Naive thymus-derived CD4-positive, alpha-beta T cell (primary cell): Measurements from ENCODE around the gene PTPRN2. TPM values are rescaled to one million over a fixed set of nuclear protein-coding genes. Genes with fewer than 3 reads are reported as not detected.
"Not testable (repeated sequence)": the region's sequence is repeated elsewhere in the genome, so short reads cannot be mapped to it uniquely, and the experiment has no call there.

ENCODE experiments used
- ATAC-seq: fragments of 150-1000 bp; cut with Tn5 transposase; 2 replicates; pipeline ENCODE4 v1.10.0; 2021; ENCODE audit warnings: mild to moderate bottlenecking, moderate library complexity
- CTCF ChIA-PET: fragments of 350-600 bp; sonication (Branson Sonifier 250); formaldehyde crosslinking; loops from one replicate; lab custom pipeline; 2021; ENCODE audit warnings: antibody characterized with exemption; lab: Charles Lee
- POLR2A ChIA-PET: fragments of 350-600 bp; sonication (Branson Sonifier 250); formaldehyde crosslinking; loops from one replicate; lab custom pipeline; 2021; ENCODE audit warnings: antibody characterized with exemption, inconsistent platforms; lab: Charles Lee
- DNase-seq, 9 donors: peaks; one replicate each; pipeline versions ENCODE4 v3.0.0 to v3.0.0-alpha.2; 2020 to 2022; ENCODE audit warnings: mixed read lengths in 1 of 9
- H3K27ac ChIP-seq: one replicate; pipeline ENCODE4 v1.7.0; 2013; ENCODE audit warnings: mild to moderate bottlenecking, low read depth, low read length, moderate library complexity
- H3K27me3 ChIP-seq, 2 donors: one replicate each; pipeline ENCODE4 v1.7.0; 2013; ENCODE audit warnings: low read length in 2 of 2, mild to moderate bottlenecking in 2 of 2, moderate library complexity in 2 of 2; ENCODE audit not compliant: control insufficient read depth in 2 of 2, insufficient read depth in 2 of 2
- H3K36me3 ChIP-seq, 3 experiments: 1 replicate in 2 of 3; 2 replicates in 1 of 3; pipeline ENCODE4 v1.7.0; 2013; ENCODE audit warnings: low read length in 3 of 3, mild to moderate bottlenecking in 3 of 3, moderate library complexity in 1 of 3; ENCODE audit not compliant: insufficient read depth in 3 of 3, control insufficient read depth in 2 of 3
- H3K4me1 ChIP-seq, 2 donors: one replicate each; pipeline ENCODE4 v1.7.0; 2013; ENCODE audit warnings: low read length in 2 of 2, mild to moderate bottlenecking in 2 of 2, moderate library complexity in 1 of 2; ENCODE audit not compliant: control insufficient read depth in 2 of 2, insufficient read depth in 2 of 2
- H3K4me3 ChIP-seq: 2 replicates; pipeline ENCODE4 v1.7.0; 2013; ENCODE audit warnings: mild to moderate bottlenecking, low read length
- H3K9me3 ChIP-seq, 3 experiments: 1 replicate in 2 of 3; 2 replicates in 1 of 3; pipeline ENCODE4 v1.7.0; 2013; ENCODE audit warnings: low read length in 3 of 3; ENCODE audit not compliant: control insufficient read depth in 2 of 3
- H3K27ac Mint-ChIP-seq, 9 donors: one replicate each; pipeline ENCODE4 v1.8.0; 2020 to 2022; ENCODE audit warnings: mixed read lengths in 9 of 9, mild to moderate bottlenecking in 8 of 9, moderate library complexity in 5 of 9, inconsistent platforms in 2 of 9
- H3K27me3 Mint-ChIP-seq, 5 donors: one replicate each; pipeline ENCODE4 v1.8.0; 2021 to 2022; ENCODE audit warnings: mixed read lengths in 5 of 5, mild to moderate bottlenecking in 1 of 5
- H3K36me3 Mint-ChIP-seq, 5 donors: one replicate each; pipeline ENCODE4 v1.8.0; 2020 to 2022; ENCODE audit warnings: mixed read lengths in 5 of 5, mild to moderate bottlenecking in 3 of 5, inconsistent platforms in 1 of 5
- H3K4me1 Mint-ChIP-seq, 7 donors: one replicate each; pipeline ENCODE4 v1.8.0; 2020 to 2022; ENCODE audit warnings: mixed read lengths in 7 of 7, mild to moderate bottlenecking in 3 of 7, inconsistent platforms in 1 of 7
- H3K4me3 Mint-ChIP-seq, 10 donors: one replicate each; pipeline ENCODE4 v1.8.0; 2020 to 2022; ENCODE audit warnings: mild to moderate bottlenecking in 10 of 10, mixed read lengths in 10 of 10, moderate library complexity in 6 of 10, inconsistent platforms in 2 of 10
- H3K9me3 Mint-ChIP-seq, 11 donors: one replicate each; pipeline ENCODE4 v1.8.0; 2020 to 2022; ENCODE audit warnings: mixed read lengths in 11 of 11, mild to moderate bottlenecking in 4 of 11, inconsistent platforms in 1 of 11, moderate library complexity in 1 of 11
- intact Hi-C, 2 donors: fragments of 100-400 bp; cut with micrococcal nuclease; formaldehyde crosslinking; loops; one replicate each; pipeline ENCODE4 v1.15.1; 2023
- polyA plus RNA-seq, 2 donors: library from polyadenylated mRNA; unstranded; fragments of 300-500 nt; fragmentation: Illumina TruSeq; gene quantifications; one replicate each; pipeline ENCODE4 v1.2.3, GENCODE V29; 2021
- total RNA-seq, 6 experiments: library from RNA in 5 of 6; stranded (reverse) in 5 of 6; gene quantifications; 1 replicate in 5 of 6; 2 replicates in 1 of 6; pipeline ENCODE4 v1.2.3 and lab custom pipeline; 2021 to 2026

The PTPRN2 gene
- total and polyA plus RNA-seq, 7 experiments from 2014 or later = 0.58 to 2.3 (median 1.4) TPM

DNA sequence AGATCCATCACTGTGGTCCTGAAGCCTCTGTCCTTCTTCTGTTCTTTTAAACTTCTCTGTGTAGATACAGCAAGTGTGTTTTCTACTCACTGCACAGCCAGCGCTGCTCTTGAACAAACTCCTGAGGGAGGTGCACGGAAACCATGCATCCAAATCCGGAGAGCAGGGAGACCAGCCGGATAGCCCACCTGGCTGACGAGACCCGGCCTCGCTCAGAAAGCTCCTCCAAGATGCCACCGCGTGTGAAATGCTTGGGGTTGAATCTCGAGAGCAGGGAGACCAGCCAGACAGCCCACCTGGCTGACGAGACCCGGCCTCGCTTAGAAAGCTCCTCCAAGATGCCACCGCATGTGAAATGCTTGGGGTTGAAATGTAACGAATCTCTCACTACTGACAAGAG lies 602.0 kb downstream of the PTPRN2 start:
- no peaks in the 10 kb centered on the region for H3K9me3 Mint-ChIP-seq
- ATAC-seq (no peak), DNase-seq (no peak)
- Histone ChIP-seq H3K4me3 (no peak overlapping the region), H3K27me3 (no peaks in the 10 kb centered on the region), H3K27ac (no peak overlapping the region), H3K36me3 (no peaks in the 10 kb centered on the region), H3K4me1 (no peaks in the 10 kb centered on the region), H3K9me3 (no peaks in the 10 kb centered on the region)
- H3K27me3 Mint-ChIP-seq = peaks cover 0 to 6% (median 0%) of the 10 kb centered on the region in 5 donors
- CTCF ChIA-PET = no interaction called here
- POLR2A ChIA-PET = no interaction called here
- peaks cover 0 to 2% (median 0%) of the 10 kb centered on the region in 7 donors for H3K4me1 Mint-ChIP-seq
- intact Hi-C loops = no loop called here
- H3K36me3 Mint-ChIP-seq = no peaks in the 10 kb centered on the region
- no peak overlapping the region for H3K27ac Mint-ChIP-seq
- no peak overlapping the region for H3K4me3 Mint-ChIP-seq

DNA sequence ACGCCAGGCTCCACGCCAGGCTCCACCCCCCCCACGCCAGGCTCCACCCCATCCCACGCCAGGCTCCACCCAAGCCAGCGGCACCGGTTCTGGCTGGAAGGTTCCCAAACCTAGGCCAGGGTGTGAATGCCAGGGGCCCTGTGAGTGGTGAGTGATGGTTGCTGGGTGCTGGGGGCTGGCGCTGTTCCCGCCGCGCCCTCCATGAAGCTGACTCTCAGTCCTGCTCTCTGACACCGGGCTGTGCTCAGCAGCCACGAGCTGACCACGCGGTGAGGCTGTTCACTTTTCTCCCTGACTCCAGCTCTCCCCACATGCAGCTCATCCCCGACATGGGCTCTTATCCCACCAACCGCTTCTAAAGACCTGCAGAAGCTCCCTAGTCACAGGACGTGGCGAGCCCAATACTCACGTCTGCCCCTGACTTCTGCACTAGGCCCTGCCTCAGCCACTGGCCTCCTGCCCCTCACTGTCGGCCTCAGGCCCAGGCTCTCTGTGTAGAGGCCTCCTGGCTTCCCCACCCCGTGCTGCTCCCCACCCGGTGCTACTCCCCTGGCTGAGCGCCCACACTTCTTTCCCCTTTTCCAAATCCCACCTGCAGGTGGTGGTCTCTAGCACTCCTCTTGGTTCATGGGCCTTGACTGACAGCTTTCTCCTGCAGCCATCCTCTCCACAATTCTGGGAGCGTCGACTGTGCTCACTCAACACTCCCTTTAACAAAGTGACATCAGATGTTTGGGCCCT lies 603.0 kb downstream of the PTPRN2 start:
- no peaks in the 10 kb centered on the region for H3K4me1 ChIP-seq
- H3K4me3 Mint-ChIP-seq = no peak overlapping the region
- no peak overlapping the region for H3K27ac ChIP-seq
- H3K9me3 Mint-ChIP-seq = no peaks in the 10 kb centered on the region
- H3K9me3 ChIP-seq = no peaks in the 10 kb centered on the region
- ChIA-PET CTCF (no interaction called here), POLR2A (no interaction called here)
- peaks cover 0 to 2% (median 0%) of the 10 kb centered on the region in 7 donors for H3K4me1 Mint-ChIP-seq
- no peaks in the 10 kb centered on the region for H3K36me3 ChIP-seq
- H3K36me3 Mint-ChIP-seq = no peaks in the 10 kb centered on the region
- H3K27me3 ChIP-seq = no peaks in the 10 kb centered on the region
- no peak overlapping the region for H3K4me3 ChIP-seq
- intact Hi-C loops = no loop called here
- peaks cover 0 to 6% (median 0%) of the 10 kb centered on the region in 5 donors for H3K27me3 Mint-ChIP-seq
- no peak for DNase-seq
- H3K27ac Mint-ChIP-seq = no peak overlapping the region
- ATAC-seq = no peak

- ATAC-seq (no peak), DNase-seq (no peak)
- Histone ChIP-seq H3K27me3 (no peaks in the 10 kb centered on the region), H3K4me3 (no peak overlapping the region), H3K4me1 (no peaks in the 10 kb centered on the region), H3K27ac (no peak overlapping the region), H3K36me3 (no peaks in the 10 kb centered on the region), H3K9me3 (no peaks in the 10 kb centered on the region)
- no peak overlapping the region for H3K4me3 Mint-ChIP-seq
- no peaks in the 10 kb centered on the region for H3K9me3 Mint-ChIP-seq
- POLR2A ChIA-PET = no interaction called here
- H3K4me1 Mint-ChIP-seq = peaks cover 0 to 2% (median 0%) of the 10 kb centered on the region in 7 donors
- no peaks in the 10 kb centered on the region for H3K36me3 Mint-ChIP-seq
- CTCF ChIA-PET = no interaction called here
- intact Hi-C loops = no loop called here
- no peak overlapping the region for H3K27ac Mint-ChIP-seq
- H3K27me3 Mint-ChIP-seq = peaks cover 0 to 6% (median 0%) of the 10 kb centered on the region in 5 donors
Measured at GRCh38 chr7:157983502-157984422, 603.9 kb downstream of the PTPRN2 start.

DNA sequence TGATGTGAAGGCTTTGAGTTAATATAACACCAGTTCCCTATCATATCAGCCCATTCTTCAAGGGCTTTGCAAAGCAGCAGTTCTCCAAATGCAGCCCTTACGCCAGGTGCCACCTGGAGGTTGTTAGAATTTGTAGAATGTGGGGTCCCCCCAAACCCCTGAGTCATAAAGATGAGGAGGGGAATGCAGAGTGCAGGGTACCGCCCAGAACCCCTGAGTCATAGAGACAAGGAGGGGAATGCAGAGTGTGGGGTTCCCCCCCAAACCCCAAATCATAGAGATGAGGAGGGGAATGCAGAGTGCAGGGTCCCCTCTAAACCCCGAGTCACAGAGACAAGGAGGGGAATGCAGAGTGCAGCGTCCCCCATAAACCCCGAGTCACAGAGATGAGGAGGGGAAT lies 605.8 kb downstream of the PTPRN2 start:
- peaks cover 0 to 1% (median 0%) of the 10 kb centered on the region in 11 donors for H3K9me3 Mint-ChIP-seq
- intact Hi-C loops = no loop called here
- no peaks in the 10 kb centered on the region for H3K4me1 ChIP-seq
- no peaks in the 10 kb centered on the region for H3K27me3 Mint-ChIP-seq
- H3K27ac ChIP-seq = no peak overlapping the region
- H3K36me3 ChIP-seq = no peaks in the 10 kb centered on the region
- H3K36me3 Mint-ChIP-seq = no peaks in the 10 kb centered on the region
- CTCF ChIA-PET = no interaction called here
- no peak overlapping the region for H3K4me3 Mint-ChIP-seq
- ATAC-seq (no peak), DNase-seq (peak in 1 of 9 donors; percentile 7)
- peaks cover 0 to 2% (median 0%) of the 10 kb centered on the region in 7 donors for H3K4me1 Mint-ChIP-seq
- H3K4me3 ChIP-seq = no peak overlapping the region
- H3K27me3 ChIP-seq = no peaks in the 10 kb centered on the region
- H3K27ac Mint-ChIP-seq = peak overlapping the region in 1 of 9 donors; percentile 28
- no peaks in the 10 kb centered on the region for H3K9me3 ChIP-seq
- POLR2A ChIA-PET = no interaction called here

DNA sequence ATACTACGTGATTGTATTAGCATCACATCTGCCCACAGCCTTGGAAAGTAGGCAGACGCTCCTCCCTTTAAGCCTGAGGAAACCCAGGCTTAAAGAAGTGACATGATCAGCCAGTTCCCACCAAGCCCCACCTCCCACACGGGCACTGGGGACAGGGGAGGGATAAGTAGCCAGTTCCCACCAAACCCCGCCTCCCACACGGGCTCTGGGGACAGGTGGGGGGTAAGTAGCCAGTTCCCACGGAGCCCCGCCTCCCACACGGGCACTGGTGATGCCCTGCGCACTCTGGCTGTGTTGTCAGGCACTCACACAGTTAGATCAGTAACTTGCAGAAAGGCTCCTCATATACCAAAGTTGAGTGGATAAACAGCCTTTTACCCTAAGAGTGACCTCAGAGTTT lies 606.8 kb downstream of the PTPRN2 start:
- H3K36me3 Mint-ChIP-seq = peaks cover 0 to 6% (median 0%) of the 10 kb centered on the region in 5 donors
- POLR2A ChIA-PET = no interaction called here
- Histone ChIP-seq H3K27me3 (no peaks in the 10 kb centered on the region), H3K27ac (no peak overlapping the region), H3K9me3 (no peaks in the 10 kb centered on the region), H3K36me3 (no peaks in the 10 kb centered on the region), H3K4me1 (no peaks in the 10 kb centered on the region), H3K4me3 (no peak overlapping the region)
- H3K4me1 Mint-ChIP-seq = peaks cover 0 to 2% (median 0%) of the 10 kb centered on the region in 7 donors
- no peak overlapping the region for H3K4me3 Mint-ChIP-seq
- DNase-seq (no peak), ATAC-seq (no peak)
- H3K27ac Mint-ChIP-seq = no peak overlapping the region
- peaks cover 0 to 11% (median 2%) of the 10 kb centered on the region in 11 donors for H3K9me3 Mint-ChIP-seq
- H3K27me3 Mint-ChIP-seq = no peaks in the 10 kb centered on the region
- intact Hi-C loops = no loop called here
- CTCF ChIA-PET = no interaction called here

GRCh38 chr7:157980341-157980731 lies 607.3 kb downstream of the PTPRN2 start:
- H3K4me1 ChIP-seq, CTCF ChIA-PET, H3K4me3 Mint-ChIP-seq, H3K36me3 Mint-ChIP-seq, H3K9me3 ChIP-seq, H3K27me3 ChIP-seq, H3K4me1 Mint-ChIP-seq, H3K36me3 ChIP-seq, H3K4me3 ChIP-seq, ATAC-seq, DNase-seq, H3K27me3 Mint-ChIP-seq, H3K27ac Mint-ChIP-seq, intact Hi-C loops, H3K27ac ChIP-seq, POLR2A ChIA-PET: not testable (repeated sequence)
- H3K9me3 Mint-ChIP-seq = peaks cover 0 to 16% (median 6%) of the 10 kb centered on the region in 11 donors
